Measurements from ENCODE around the gene RARS1. TPM values are rescaled to one million over a fixed set of nuclear protein-coding genes. Genes with fewer than 3 reads are reported as not detected.
"Not testable (repeated sequence)": the region's sequence is repeated elsewhere in the genome, so short reads cannot be mapped to it uniquely, and the experiment has no call there.

Gene RARS1
- total and polyA plus RNA-seq, 4 donors, result 42.6 to 66.2 (median 54.0) TPM

DNA sequence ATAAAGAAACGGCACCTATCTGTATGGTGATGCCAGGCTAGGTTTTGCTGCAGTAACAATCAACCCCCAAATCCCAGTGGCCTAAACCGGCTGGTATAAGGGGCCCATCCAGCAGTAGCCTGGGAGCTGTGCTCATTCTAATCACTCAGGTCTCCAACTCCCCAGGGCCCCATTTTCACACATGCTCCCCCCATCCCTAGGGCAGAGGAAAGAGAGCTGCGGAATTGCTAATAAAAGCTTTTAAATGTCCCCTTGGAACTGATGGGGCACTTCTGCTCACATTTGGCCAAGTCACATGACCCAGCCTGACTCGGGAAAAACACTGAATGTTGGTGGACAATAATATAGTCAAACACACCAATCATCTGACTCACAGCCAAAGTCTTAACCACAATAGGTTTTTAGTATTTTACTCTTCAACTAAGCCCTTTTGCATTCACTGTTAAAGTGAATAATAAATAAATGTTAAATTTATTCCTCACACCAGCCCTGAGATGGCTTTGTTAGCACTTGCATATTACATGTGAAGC, 44.4 kb downstream of the RARS1 start:
- peaks cover 0 to 2% of the 10 kb centered on the region in 2 donors for H3K27me3 ChIP-seq (ENCODE audit: control insufficient read depth in 1 of 2, insufficient read depth in 2 of 2, low read length in 1 of 2)
- H3K4me1 ChIP-seq (ENCODE audit: control insufficient read depth in 1 of 2, insufficient read depth in 2 of 2, low read length in 2 of 2), result no peaks in the 10 kb centered on the region
- H3K27ac ChIP-seq (ENCODE audit: low read depth in 1 of 2, low read length in 2 of 2), result no peak overlapping the region
- no peak overlapping the region for H3K4me3 ChIP-seq (ENCODE audit: low read length in 2 of 2)
- intact Hi-C loops (cut with DNase I), result no loop called here
- H3K9me3 ChIP-seq (ENCODE audit: control insufficient read depth, low read length), result no peaks in the 10 kb centered on the region
- 55 to 59% methylated on average over 4 of the region's 4 CpGs for WGBS, 2 donors
- DNase-seq (no peak), ATAC-seq (ENCODE audit: low FRiP score) (no peak)
- no peaks in the 10 kb centered on the region for H3K36me3 ChIP-seq (ENCODE audit: control insufficient read depth in 1 of 2, insufficient read depth in 2 of 2, low read length in 1 of 2)

DNA sequence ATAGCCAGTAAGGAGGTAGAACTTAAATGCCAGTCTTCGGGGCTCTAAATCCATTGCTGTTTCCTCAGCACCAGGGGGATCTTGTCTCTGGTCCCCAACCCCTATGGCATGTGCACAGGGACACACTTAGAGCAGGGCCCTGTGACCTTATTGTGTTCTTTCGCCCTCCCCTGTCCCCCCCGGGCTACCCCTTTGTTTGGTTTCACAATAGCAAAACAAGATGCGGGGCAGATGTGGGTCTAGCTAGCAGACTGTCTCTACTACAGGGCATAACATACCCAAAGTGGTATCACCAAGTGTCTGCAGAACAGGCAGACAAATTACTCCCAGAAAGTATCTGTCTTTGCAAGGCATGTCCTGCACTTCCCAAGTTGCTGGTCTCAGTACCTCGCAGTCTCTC, 44.9 kb downstream of the RARS1 start:
- H3K36me3 ChIP-seq (ENCODE audit: control insufficient read depth in 1 of 2, insufficient read depth in 2 of 2, low read length in 1 of 2), result no peaks in the 10 kb centered on the region
- intact Hi-C loops (cut with DNase I), result no loop called here
- H3K9me3 ChIP-seq (ENCODE audit: control insufficient read depth, low read length), result no peaks in the 10 kb centered on the region
- H3K4me3 ChIP-seq (ENCODE audit: low read length in 2 of 2), result no peak overlapping the region
- ATAC-seq (ENCODE audit: low FRiP score), result no peak
- no peaks in the 10 kb centered on the region for H3K4me1 ChIP-seq (ENCODE audit: control insufficient read depth in 1 of 2, insufficient read depth in 2 of 2, low read length in 2 of 2)
- DNase-seq, result no peak
- no peak overlapping the region for H3K27ac ChIP-seq (ENCODE audit: low read depth in 1 of 2, low read length in 2 of 2)
- peaks cover 0 to 2% of the 10 kb centered on the region in 2 donors for H3K27me3 ChIP-seq (ENCODE audit: control insufficient read depth in 1 of 2, insufficient read depth in 2 of 2, low read length in 1 of 2)
- WGBS, 2 donors, result 57 to 61% methylated on average over 5 of the region's 5 CpGs

DNA sequence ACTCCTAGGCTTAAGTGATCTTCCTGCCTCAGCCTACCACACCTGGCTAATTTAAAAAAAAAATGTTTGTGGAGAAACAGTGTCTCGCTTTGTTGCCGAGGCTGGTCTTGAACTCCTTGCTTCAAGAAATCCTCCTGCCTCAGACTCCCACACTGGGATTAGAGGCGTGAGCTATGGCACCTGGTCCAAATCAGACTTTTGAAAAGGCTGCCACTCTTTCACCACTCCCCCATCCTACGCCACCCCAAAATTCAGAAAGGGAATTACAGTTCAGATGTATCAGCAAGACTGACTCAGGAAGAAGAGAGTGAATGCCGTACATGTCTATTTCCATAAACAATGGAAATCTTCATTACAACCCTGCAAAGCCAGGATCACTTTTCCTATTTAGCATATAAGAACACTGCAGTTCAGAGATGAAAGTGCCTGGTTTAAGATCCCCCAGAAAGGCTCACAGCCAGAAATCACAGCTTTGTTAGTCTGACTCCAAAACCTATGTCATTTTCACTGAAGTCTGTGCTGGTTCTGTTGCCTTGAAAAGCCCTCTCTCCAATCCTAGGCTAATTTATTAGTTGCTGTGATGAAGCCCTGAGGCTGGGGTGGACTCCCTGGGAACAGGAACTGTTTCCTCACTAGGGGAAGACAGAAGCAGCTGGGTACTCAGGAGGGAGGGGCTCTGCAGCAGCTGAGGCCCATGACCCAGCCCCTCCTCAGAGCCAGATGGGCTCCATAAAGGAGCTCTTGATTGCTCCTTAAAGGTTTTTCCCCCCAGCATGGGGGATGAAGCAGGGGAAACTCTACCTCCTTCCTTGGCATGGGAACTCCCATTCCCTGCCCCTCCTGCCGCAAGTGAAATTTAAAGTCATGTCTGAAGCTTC, 46.0 kb downstream of the RARS1 start:
- DNase-seq (no peak), ATAC-seq (ENCODE audit: low FRiP score) (no peak)
- no peak overlapping the region for H3K4me3 ChIP-seq (ENCODE audit: low read length in 2 of 2)
- H3K36me3 ChIP-seq (ENCODE audit: control insufficient read depth in 1 of 2, insufficient read depth in 2 of 2, low read length in 1 of 2), result no peaks in the 10 kb centered on the region
- 64 to 65% methylated on average over 6 of the region's 6 CpGs for WGBS, 2 donors
- no peak overlapping the region for H3K27ac ChIP-seq (ENCODE audit: low read depth in 1 of 2, low read length in 2 of 2)
- H3K27me3 ChIP-seq (ENCODE audit: control insufficient read depth in 1 of 2, insufficient read depth in 2 of 2, low read length in 1 of 2), result peaks cover 0 to 2% of the 10 kb centered on the region in 2 donors
- intact Hi-C loops (cut with DNase I), result no loop called here
- H3K9me3 ChIP-seq (ENCODE audit: control insufficient read depth, low read length), result no peaks in the 10 kb centered on the region
- H3K4me1 ChIP-seq (ENCODE audit: control insufficient read depth in 1 of 2, insufficient read depth in 2 of 2, low read length in 2 of 2), result no peaks in the 10 kb centered on the region

DNA sequence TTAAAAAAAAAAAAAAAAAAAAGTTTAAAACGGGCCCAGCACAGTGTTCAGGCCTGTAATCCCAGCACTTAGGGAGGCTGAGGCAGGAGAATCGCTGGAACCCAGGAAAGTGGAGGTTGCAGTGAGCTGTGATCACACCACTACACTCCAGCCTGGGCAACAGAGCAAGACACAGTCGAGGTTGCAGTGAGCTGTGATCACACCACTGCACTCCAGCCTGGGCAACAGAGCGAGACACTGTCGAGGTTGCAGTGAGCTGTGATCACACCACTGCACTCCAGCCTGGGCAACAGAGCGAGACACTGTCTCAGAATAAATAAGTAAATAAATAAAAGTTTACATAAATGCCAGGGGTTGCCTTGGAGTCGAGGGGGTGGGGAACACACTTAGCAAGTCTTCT, 48.1 kb downstream of the RARS1 start:
- H3K27me3 ChIP-seq (ENCODE audit: control insufficient read depth in 1 of 2, insufficient read depth in 2 of 2, low read length in 1 of 2); H3K4me3 ChIP-seq (ENCODE audit: low read length in 2 of 2); H3K4me1 ChIP-seq (ENCODE audit: control insufficient read depth in 1 of 2, insufficient read depth in 2 of 2, low read length in 2 of 2); H3K9me3 ChIP-seq (ENCODE audit: control insufficient read depth, low read length); DNase-seq; H3K36me3 ChIP-seq (ENCODE audit: control insufficient read depth in 1 of 2, insufficient read depth in 2 of 2, low read length in 1 of 2); ATAC-seq (ENCODE audit: low FRiP score); H3K27ac ChIP-seq (ENCODE audit: low read depth in 1 of 2, low read length in 2 of 2); intact Hi-C loops (cut with DNase I): not testable (repeated sequence)
- 88 to 91% methylated on average over 7 of the region's 7 CpGs for WGBS, 2 donors

DNA sequence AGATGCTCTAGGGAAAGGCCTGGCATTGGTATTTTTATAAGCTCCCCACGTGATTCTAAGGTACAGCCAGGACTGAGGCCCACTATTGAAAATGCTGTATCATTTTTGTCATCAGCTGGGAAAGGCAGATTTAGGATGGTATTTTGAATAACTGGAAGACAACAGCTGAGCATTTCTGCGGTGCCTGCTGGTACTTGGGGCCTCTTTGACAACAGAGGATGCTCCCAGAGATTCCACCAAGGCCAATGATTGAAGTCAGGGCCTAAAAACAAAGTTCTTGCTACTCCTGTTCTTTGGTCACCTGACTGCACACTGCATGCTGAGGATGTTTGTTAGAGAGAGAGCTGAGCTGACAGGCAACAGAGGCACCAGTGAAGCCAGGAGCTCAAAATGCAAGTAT, 50.9 kb downstream of the RARS1 start:
- Histone ChIP-seq H3K27me3 (ENCODE audit: control insufficient read depth in 1 of 2, insufficient read depth in 2 of 2, low read length in 1 of 2) (no peaks in the 10 kb centered on the region), H3K9me3 (ENCODE audit: control insufficient read depth, low read length) (no peaks in the 10 kb centered on the region), H3K4me3 (ENCODE audit: low read length in 2 of 2) (no peak overlapping the region), H3K36me3 (ENCODE audit: control insufficient read depth in 1 of 2, insufficient read depth in 2 of 2, low read length in 1 of 2) (no peaks in the 10 kb centered on the region), H3K27ac (ENCODE audit: low read depth in 1 of 2, low read length in 2 of 2) (no peak overlapping the region), H3K4me1 (ENCODE audit: control insufficient read depth in 1 of 2, insufficient read depth in 2 of 2, low read length in 2 of 2) (no peaks in the 10 kb centered on the region)
- intact Hi-C loops (cut with DNase I), result no loop called here
- no peak for DNase-seq
- WGBS, 2 donors, result 63 to 71% methylated on average over 2 of the region's 2 CpGs
- no peak for ATAC-seq (ENCODE audit: low FRiP score)

DNA sequence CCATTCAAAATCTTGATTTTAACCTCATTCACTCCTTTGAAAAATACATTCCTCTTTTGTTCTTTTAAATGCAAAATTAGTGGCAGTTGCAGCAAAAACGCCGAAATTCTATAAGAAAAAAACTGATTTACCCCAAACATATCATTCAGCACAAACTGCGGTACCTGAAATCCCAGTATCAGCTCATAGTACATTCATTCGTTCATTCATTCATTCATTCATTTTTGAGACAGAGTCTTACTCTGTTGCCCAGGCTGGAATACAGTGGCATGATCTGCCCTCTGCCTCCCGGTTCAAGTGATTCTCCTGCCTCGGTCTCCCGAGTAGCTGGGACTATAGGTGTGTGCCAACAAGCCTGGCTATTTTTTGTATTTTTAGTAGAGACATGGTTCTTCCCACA, 63.3 kb downstream of the RARS1 start:
- Histone ChIP-seq H3K27ac (ENCODE audit: low read depth in 1 of 2, low read length in 2 of 2) (no peak overlapping the region), H3K9me3 (ENCODE audit: control insufficient read depth, low read length) (no peaks in the 10 kb centered on the region), H3K4me3 (ENCODE audit: low read length in 2 of 2) (no peak overlapping the region), H3K36me3 (ENCODE audit: control insufficient read depth in 1 of 2, insufficient read depth in 2 of 2, low read length in 1 of 2) (no peaks in the 10 kb centered on the region), H3K27me3 (ENCODE audit: control insufficient read depth in 1 of 2, insufficient read depth in 2 of 2, low read length in 1 of 2) (no peaks in the 10 kb centered on the region), H3K4me1 (ENCODE audit: control insufficient read depth in 1 of 2, insufficient read depth in 2 of 2, low read length in 2 of 2) (peaks cover 0 to 8% of the 10 kb centered on the region in 2 donors)
- 96% methylated on average over 7 of the region's 7 CpGs for WGBS, 2 donors
- intact Hi-C loops (cut with DNase I), result no loop called here
- DNase-seq (no peak), ATAC-seq (ENCODE audit: low FRiP score) (no peak)

DNA sequence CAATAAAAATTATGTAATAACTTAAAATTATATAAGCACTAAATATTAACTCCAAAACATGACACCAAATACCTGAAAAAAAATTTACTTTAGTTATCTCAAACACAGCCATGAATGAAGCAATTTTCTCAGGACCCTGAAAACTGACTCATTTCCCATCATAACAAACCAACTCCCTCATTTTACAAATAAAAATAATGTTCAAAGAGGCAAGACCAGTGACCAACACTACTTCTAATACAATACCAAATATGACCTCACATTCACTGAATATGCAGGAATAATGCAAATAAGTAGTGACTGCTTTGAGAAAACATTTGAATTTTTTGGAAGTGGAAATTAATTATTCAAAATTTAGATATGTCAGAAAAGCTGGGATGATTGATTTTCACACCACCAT, 64.4 kb downstream of the RARS1 start:
- DNase-seq (no peak), ATAC-seq (ENCODE audit: low FRiP score) (no peak)
- no peaks in the 10 kb centered on the region for H3K27me3 ChIP-seq (ENCODE audit: control insufficient read depth in 1 of 2, insufficient read depth in 2 of 2, low read length in 1 of 2)
- intact Hi-C loops (cut with DNase I), result no loop called here
- no peaks in the 10 kb centered on the region for H3K9me3 ChIP-seq (ENCODE audit: control insufficient read depth, low read length)
- H3K36me3 ChIP-seq (ENCODE audit: control insufficient read depth in 1 of 2, insufficient read depth in 2 of 2, low read length in 1 of 2), result no peaks in the 10 kb centered on the region
- no peak overlapping the region for H3K4me3 ChIP-seq (ENCODE audit: low read length in 2 of 2)
- H3K4me1 ChIP-seq (ENCODE audit: control insufficient read depth in 1 of 2, insufficient read depth in 2 of 2, low read length in 2 of 2), result peaks cover 0 to 8% of the 10 kb centered on the region in 2 donors
- no peak overlapping the region for H3K27ac ChIP-seq (ENCODE audit: low read depth in 1 of 2, low read length in 2 of 2)

DNA sequence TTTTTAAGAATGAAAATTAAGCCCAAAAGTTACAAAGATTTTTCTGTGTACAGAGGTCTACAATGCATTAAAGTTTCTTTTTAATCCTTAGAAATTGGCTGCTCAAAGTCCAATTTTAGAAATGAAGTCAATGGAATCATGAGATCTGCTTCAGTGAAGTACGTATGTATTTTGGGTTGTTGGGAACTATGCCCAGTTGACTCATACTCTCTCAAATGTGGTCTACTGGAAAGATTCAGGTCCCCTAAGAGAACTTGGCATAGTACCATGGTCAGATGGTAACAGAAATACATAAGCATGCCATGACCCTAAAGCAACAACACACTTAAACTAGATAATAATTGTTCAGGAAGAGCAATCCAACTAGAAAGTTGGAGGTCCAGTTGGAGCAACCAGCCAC, 65.9 kb downstream of the RARS1 start:
- ATAC-seq (ENCODE audit: low FRiP score), result no peak
- H3K4me3 ChIP-seq (ENCODE audit: low read length in 2 of 2), result no peak overlapping the region
- no peaks in the 10 kb centered on the region for H3K27me3 ChIP-seq (ENCODE audit: control insufficient read depth in 1 of 2, insufficient read depth in 2 of 2, low read length in 1 of 2)
- peaks cover 0 to 8% of the 10 kb centered on the region in 2 donors for H3K4me1 ChIP-seq (ENCODE audit: control insufficient read depth in 1 of 2, insufficient read depth in 2 of 2, low read length in 2 of 2)
- no peaks in the 10 kb centered on the region for H3K36me3 ChIP-seq (ENCODE audit: control insufficient read depth in 1 of 2, insufficient read depth in 2 of 2, low read length in 1 of 2)
- intact Hi-C loops (cut with DNase I), result no loop called here
- 0 to 4% methylated on average over 1 of the region's 1 CpG for WGBS, 2 donors
- H3K27ac ChIP-seq (ENCODE audit: low read depth in 1 of 2, low read length in 2 of 2), result no peak overlapping the region
- no peaks in the 10 kb centered on the region for H3K9me3 ChIP-seq (ENCODE audit: control insufficient read depth, low read length)
- no peak for DNase-seq

Data from aorta (tissue), 5 donors.